HG02763 (cell line): ENCODE measurements around the gene DIRAS2.

Experiments
- ATAC-seq: cut with Tn5 transposase; IDR thresholded peaks from one replicate; pipeline ENCODE4 v1.9.1; 2021; ENCODE audit warnings: mild to moderate bottlenecking, moderate library complexity; ENCODE audit not compliant: unreplicated experiment

The DIRAS2 gene

GRCh38 chr9:90613502-90613901 is 29.1 kb downstream of the DIRAS2 start:
- no peak for ATAC-seq

GRCh38 chr9:90612957-90613356 is 29.7 kb downstream of the DIRAS2 start:
- no peak for ATAC-seq

- ATAC-seq: no peak
These were observed 31.1 kb downstream of the DIRAS2 start for GRCh38 chr9:90611568-90611967.

- no peak for ATAC-seq
These were observed 31.5 kb downstream of the DIRAS2 start for GRCh38 chr9:90611121-90611520.

- ATAC-seq: no peak
These were observed 34.7 kb downstream of the DIRAS2 start for GRCh38 chr9:90607701-90608516.

GRCh38 chr9:90600029-90600428 is 42.6 kb downstream of the DIRAS2 start:
- no peak for ATAC-seq

- ATAC-seq: no peak
These were observed 44.4 kb downstream of the DIRAS2 start for GRCh38 chr9:90598191-90598590.

- no peak for ATAC-seq
These were observed 49.0 kb downstream of the DIRAS2 start for GRCh38 chr9:90593646-90594045.

GRCh38 chr9:90580576-90580975 is 62.0 kb downstream of the DIRAS2 start:
- no peak for ATAC-seq

- no peak for ATAC-seq
These were observed 63.4 kb downstream of the DIRAS2 start for GRCh38 chr9:90579181-90579580.

- no peak for ATAC-seq
These were observed 64.4 kb downstream of the DIRAS2 start for GRCh38 chr9:90578126-90578815.

- ATAC-seq: no peak
These were observed 73.1 kb downstream of the DIRAS2 start for GRCh38 chr9:90569511-90569910.

- ATAC-seq: no peak
These were observed 74.0 kb downstream of the DIRAS2 start for GRCh38 chr9:90568667-90569066.

- no peak for ATAC-seq
These were observed 80.4 kb downstream of the DIRAS2 start for GRCh38 chr9:90562229-90562628.
